ENCODE data around the gene IKZF1.

DNA sequence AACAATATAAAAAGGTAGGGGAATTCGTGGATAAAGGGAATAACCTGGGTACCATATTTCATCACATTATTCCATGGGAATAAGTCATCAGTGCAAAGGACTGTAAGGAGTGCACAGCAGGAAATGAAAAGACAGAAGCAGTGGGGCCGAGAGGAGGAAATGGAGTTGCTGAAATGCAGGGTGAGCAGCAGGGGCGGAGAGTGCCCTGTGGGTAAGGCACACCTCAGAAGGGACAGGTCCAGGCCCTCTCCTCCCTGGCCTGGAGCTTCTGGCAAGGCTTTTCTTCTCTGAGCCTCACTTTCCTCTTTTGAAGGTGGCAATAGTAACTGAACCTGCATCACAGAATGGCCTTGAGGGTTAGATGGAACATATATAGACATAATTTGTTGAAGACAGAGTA lies 26.2 kb downstream of the IKZF1 start:
- TF ChIP-seq, protein P1, sequence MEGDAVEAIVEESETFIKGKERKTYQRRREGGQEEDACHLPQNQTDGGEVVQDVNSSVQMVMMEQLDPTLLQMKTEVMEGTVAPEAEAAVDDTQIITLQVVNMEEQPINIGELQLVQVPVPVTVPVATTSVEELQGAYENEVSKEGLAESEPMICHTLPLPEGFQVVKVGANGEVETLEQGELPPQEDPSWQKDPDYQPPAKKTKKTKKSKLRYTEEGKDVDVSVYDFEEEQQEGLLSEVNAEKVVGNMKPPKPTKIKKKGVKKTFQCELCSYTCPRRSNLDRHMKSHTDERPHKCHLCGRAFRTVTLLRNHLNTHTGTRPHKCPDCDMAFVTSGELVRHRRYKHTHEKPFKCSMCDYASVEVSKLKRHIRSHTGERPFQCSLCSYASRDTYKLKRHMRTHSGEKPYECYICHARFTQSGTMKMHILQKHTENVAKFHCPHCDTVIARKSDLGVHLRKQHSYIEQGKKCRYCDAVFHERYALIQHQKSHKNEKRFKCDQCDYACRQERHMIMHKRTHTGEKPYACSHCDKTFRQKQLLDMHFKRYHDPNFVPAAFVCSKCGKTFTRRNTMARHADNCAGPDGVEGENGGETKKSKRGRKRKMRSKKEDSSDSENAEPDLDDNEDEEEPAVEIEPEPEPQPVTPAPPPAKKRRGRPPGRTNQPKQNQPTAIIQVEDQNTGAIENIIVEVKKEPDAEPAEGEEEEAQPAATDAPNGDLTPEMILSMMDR (IDR thresholded peaks at IDR 0.05 in 2 of 3, conservative IDR thresholded peaks at IDR 0.05 in 1 of 3; ENCODE audit: insufficient read depth in 2 of 3, low read depth in 1 of 3, low read length in 3 of 3) = no peak
- no peak for TF ChIP-seq SMARCA5 (IDR thresholded peaks at IDR 0.05)
- no peak for TF ChIP-seq SLC30A9 (CRISPR knock-in tag; IDR thresholded peaks at IDR 0.05)
- no peak for TF ChIP-seq SMAD1 (IDR thresholded peaks at IDR 0.05; ENCODE audit: low read depth, low read length, partially characterized antibody)
- no peak for TF ChIP-seq POLR2AphosphoS5 (IDR thresholded peaks at IDR 0.05; ENCODE audit: control insufficient read depth, insufficient read depth, low read depth, low read length)
- no peak for TF ChIP-seq L3MBTL2 (IDR thresholded peaks at IDR 0.05)
- TF ChIP-seq NFYB (IDR thresholded peaks at IDR 0.05; ENCODE audit: extremely low read depth, insufficient read length) = no peak
- no peak for TF ChIP-seq POLR3G (IDR thresholded peaks at IDR 0.05; ENCODE audit: extremely low read depth, insufficient read length, insufficient replicate concordance)
- no peak for TF ChIP-seq JUND (IDR thresholded peaks at IDR 0.05; ENCODE audit: borderline replicate concordance, low read depth, low read length)
- no peak for TF ChIP-seq JUND (tag; IDR thresholded peaks at IDR 0.05; ENCODE audit: borderline replicate concordance, low read depth, low read length)
